Measurements from ENCODE around the gene RUNX1. TPM values are rescaled to one million over a fixed set of nuclear protein-coding genes. Genes with fewer than 3 reads are reported as not detected.
"Not testable (repeated sequence)": the region's sequence is repeated elsewhere in the genome, so short reads cannot be mapped to it uniquely, and the experiment has no call there.

Gene RUNX1
- total and polyA plus RNA-seq, 10 donors: 4.8 to 70.0 (median 43.6) TPM

DNA sequence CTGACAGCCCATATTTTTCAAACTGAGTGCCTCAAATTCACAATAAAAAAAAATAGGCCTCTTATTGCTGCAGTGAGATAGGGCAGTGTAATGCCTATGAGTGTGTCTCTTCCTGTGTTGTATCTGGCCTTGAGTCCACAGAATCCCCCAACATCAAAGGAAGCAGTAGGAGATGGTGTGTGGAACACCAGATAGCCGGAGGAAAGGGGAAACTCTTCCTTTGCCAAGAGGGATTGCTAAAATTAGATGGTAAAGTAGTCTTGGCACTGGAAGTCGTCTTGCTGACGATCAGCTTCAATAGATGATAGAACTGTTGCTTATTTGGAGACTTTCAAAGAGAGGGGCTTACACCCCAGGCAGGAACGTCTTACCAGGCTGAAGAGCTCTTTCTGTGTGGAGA is 51.8 kb downstream of the RUNX1 start:
- Histone ChIP-seq H3K27me3 (replicated peaks in 1 of 7) (no peaks in the 10 kb centered on the region), H3K4me1 (peaks cover 4 to 71% (median 35%) of the 10 kb centered on the region in 6 donors), H3K9me3 (no peaks in the 10 kb centered on the region), H3K4me3 (no peak overlapping the region), H3K36me3 (no peaks in the 10 kb centered on the region), H3K27ac (peak overlapping the region in 3 of 8 donors; percentile 4 to 46 (median 17))
- TF ChIP-seq POLR2AphosphoS5 (IDR thresholded peaks at IDR 0.05) (no peak), POLR2A (IDR thresholded peaks at IDR 0.05) (no peak)
- TF ChIP-seq, protein P1, sequence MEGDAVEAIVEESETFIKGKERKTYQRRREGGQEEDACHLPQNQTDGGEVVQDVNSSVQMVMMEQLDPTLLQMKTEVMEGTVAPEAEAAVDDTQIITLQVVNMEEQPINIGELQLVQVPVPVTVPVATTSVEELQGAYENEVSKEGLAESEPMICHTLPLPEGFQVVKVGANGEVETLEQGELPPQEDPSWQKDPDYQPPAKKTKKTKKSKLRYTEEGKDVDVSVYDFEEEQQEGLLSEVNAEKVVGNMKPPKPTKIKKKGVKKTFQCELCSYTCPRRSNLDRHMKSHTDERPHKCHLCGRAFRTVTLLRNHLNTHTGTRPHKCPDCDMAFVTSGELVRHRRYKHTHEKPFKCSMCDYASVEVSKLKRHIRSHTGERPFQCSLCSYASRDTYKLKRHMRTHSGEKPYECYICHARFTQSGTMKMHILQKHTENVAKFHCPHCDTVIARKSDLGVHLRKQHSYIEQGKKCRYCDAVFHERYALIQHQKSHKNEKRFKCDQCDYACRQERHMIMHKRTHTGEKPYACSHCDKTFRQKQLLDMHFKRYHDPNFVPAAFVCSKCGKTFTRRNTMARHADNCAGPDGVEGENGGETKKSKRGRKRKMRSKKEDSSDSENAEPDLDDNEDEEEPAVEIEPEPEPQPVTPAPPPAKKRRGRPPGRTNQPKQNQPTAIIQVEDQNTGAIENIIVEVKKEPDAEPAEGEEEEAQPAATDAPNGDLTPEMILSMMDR (IDR thresholded peaks at IDR 0.05 in 8 of 11, conservative IDR thresholded peaks at IDR 0.05 in 3 of 11): no peak
- DNase-seq: no peak
- intact Hi-C loops (cut with DNase I; ENCODE audit: low total_unique reads): no loop called here
- 28 to 60% (median 33%) methylated on average over 4 of the region's 4 CpGs for WGBS, 5 donors

DNA sequence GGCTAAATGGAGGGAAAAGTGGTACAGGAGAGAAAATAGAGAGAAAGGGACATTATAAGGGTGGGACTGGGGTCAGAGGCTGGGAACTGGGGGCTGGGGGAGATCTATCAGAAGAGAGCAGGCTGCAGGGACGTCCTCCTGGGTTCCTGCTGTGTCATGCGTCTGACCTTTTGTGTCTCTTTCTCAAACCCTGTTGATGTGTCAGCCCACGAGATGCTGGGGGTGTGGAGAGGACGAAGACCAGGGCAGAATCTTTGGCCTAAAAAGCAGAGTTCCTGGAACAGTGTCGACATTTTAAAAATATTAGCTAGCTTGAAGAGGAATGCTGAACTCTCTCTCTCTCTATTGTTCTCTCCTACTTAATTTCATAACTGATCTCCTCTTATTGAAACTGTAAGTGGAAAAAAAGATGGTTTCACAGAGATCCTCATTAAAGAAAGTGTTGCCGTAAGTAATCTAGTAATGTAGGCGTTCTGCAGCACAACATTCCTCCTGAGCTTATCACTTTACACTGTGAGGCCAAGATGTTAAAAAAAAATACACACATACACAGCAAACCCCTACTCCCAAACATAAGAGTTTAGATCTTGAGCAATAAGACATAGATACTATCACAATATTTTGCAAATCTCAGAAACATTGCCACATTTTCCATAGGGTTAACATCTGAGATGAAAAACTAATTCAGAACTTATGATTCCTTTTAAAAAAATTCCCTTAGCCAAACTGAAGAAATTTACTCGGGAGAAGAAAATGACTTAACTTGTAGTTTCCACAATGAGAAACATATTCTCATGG is 52.6 kb downstream of the RUNX1 start:
- Histone ChIP-seq H3K36me3 (no peaks in the 10 kb centered on the region), H3K27me3 (replicated peaks in 1 of 7) (no peaks in the 10 kb centered on the region), H3K27ac (peak overlapping the region in 3 of 8 donors; percentile 39 to 46 (median 43)), H3K9me3 (no peaks in the 10 kb centered on the region), H3K4me1 (peaks cover 4 to 78% (median 35%) of the 10 kb centered on the region in 6 donors), H3K4me3 (no peak overlapping the region)
- TF ChIP-seq POLR2AphosphoS5 (IDR thresholded peaks at IDR 0.05): no peak
- TF ChIP-seq, protein P1 (IDR thresholded peaks at IDR 0.05 in 8 of 11, conservative IDR thresholded peaks at IDR 0.05 in 3 of 11): no peak
- TF ChIP-seq POLR2A (IDR thresholded peaks at IDR 0.05): no peak
- 51 to 63% (median 59%) methylated on average over 8 of the region's 8 CpGs for WGBS, 5 donors
- no peak for DNase-seq
- intact Hi-C loops (cut with DNase I; ENCODE audit: low total_unique reads): no loop called here

- TF ChIP-seq POLR2AphosphoS5 (IDR thresholded peaks at IDR 0.05): no peak
- TF ChIP-seq POLR2A (IDR thresholded peaks at IDR 0.05): no peak
- TF ChIP-seq, protein P1 (IDR thresholded peaks at IDR 0.05 in 8 of 11, conservative IDR thresholded peaks at IDR 0.05 in 3 of 11): no peak
- H3K27me3 ChIP-seq (replicated peaks in 1 of 7): no peaks in the 10 kb centered on the region
- H3K9me3 ChIP-seq: no peaks in the 10 kb centered on the region
- intact Hi-C loops (cut with DNase I; ENCODE audit: low total_unique reads): no loop called here
- H3K36me3 ChIP-seq: no peaks in the 10 kb centered on the region
- DNase-seq: no peak
- H3K27ac ChIP-seq: peak overlapping the region in 2 of 8 donors; percentile 39 to 46
- no peak overlapping the region for H3K4me3 ChIP-seq
- H3K4me1 ChIP-seq: peaks cover 4 to 79% (median 35%) of the 10 kb centered on the region in 6 donors
- 94 to 100% (median 96%) methylated on average over 1 of the region's 1 CpG for WGBS, 5 donors
Observed at GRCh38 chr21:34995979-34996303, 53.2 kb downstream of the RUNX1 start.

- no peak for DNase-seq
- H3K36me3 ChIP-seq: no peaks in the 10 kb centered on the region
- no peaks in the 10 kb centered on the region for H3K9me3 ChIP-seq
- WGBS, 5 donors: 69 to 86% (median 81%) methylated on average over 12 of the region's 12 CpGs
- H3K27ac ChIP-seq: peak overlapping the region in 4 of 8 donors; percentile 29 to 72 (median 56)
- no peaks in the 10 kb centered on the region for H3K27me3 ChIP-seq (replicated peaks in 1 of 7)
- intact Hi-C loops (cut with DNase I; ENCODE audit: low total_unique reads): no loop called here
- no peak overlapping the region for H3K4me3 ChIP-seq
- TF ChIP-seq POLR2A (IDR thresholded peaks at IDR 0.05) (no peak), POLR2AphosphoS5 (IDR thresholded peaks at IDR 0.05) (no peak)
- TF ChIP-seq, protein P1 (IDR thresholded peaks at IDR 0.05 in 8 of 11, conservative IDR thresholded peaks at IDR 0.05 in 3 of 11): no peak
- peaks cover 4 to 86% (median 35%) of the 10 kb centered on the region in 6 donors for H3K4me1 ChIP-seq
Observed at GRCh38 chr21:34994766-34995631, 54.1 kb downstream of the RUNX1 start.

DNA sequence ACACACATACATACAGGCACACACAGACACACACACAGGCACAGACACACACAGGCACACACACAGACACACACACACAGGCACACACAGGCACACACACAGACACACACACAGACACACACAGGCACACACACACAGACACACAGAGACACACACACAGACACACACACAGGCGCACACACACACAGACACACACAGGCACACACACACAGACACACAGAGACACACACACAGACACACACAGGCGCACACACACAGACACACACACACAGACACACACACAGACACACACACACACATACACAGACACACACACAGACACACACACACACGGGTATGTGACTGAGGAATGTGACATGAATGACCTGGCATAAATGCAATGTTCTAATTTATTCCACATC is 55.6 kb downstream of the RUNX1 start:
- H3K27ac ChIP-seq; H3K27me3 ChIP-seq (replicated peaks in 1 of 7); DNase-seq; H3K4me3 ChIP-seq; H3K9me3 ChIP-seq; H3K36me3 ChIP-seq; intact Hi-C loops (cut with DNase I; ENCODE audit: low total_unique reads): not testable (repeated sequence)
- peaks cover 4 to 86% (median 38%) of the 10 kb centered on the region in 6 donors for H3K4me1 ChIP-seq
- 69 to 88% (median 79%) methylated on average over 3 of the region's 3 CpGs for whole genome bisulfite sequencing, 5 donors

Measured in spleen (tissue), 11 donors.